HS-27A (cell line): ENCODE data around the gene HOMER2.
"Not testable (repeated sequence)": the region's sequence is repeated elsewhere in the genome, so short reads cannot be mapped to it uniquely, and the experiment has no call there.

Experiments
- DNase-seq: peaks from one replicate; pipeline ENCODE4 v3.0.0-alpha.2; 2012; ENCODE audit warnings: low read depth, missing footprints

HOMER2 gene

DNA sequence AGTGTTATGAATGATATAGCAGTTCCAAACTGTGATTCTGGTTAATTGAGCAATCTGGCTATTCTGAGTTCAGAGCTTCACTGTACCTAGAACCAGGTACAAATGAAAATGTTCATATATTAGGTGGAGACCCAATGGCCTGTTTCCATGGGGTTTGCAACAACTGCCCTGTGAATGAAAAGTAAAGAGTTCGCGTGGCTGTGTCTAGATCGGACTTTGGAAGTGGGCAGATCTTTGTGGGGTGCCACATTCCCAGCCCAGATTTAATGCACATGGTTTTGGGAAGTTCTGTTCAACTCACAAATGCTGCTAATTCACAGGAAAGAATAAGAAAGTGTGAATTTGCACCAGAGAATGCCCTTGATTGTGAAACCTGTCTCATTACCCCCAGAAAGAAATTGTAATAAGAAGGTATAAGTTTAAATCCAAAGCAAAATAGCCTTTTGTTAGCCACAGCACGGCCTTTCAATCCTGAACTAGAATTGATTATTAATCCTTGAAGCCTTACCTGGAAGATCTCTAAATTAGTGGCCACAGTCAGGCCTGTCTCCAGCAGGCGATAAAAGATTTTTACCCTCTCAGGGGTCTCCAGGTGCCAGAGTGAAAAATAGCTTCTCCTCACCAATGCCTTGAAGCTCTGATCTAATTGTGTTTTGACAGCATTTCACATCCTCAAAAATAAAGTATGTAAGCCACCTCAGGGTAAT, 120.5 kb downstream of the HOMER2 start:
- DNase-seq = no peak

DNA sequence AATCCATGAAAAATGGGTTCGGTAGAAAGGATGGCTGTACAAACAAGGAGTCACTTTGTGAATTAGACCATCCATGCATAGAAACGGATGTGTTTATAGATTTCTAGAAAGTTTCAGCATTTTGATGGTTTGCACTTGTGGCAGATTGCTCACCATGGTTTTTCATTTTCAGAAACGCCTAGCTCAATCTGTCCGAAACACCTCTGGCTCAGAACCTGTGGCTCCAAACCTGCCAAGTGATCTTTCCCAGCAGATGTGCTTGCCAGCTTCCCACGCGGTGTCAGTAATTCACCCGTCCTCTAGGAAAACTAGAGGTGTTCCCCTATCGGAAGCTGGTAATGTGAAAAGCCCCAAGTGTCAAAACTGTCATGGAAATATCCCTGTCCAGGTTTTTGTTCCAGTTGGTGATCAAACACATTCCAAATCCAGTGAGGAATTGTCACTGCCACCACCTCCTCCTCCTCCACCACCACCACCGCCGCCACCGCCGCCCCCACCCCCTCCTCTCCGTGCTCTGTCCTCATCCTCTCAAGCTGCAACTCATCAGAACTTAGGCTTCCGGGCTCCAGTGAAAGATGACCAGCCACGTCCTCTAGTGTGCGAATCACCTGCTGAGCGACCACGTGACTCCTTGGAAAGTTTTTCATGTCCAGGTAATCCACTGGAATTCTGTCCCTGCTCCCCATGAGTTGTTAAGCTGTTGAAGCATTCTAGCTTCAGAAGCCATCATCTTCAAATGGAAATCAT, 121.9 kb downstream of the HOMER2 start:
- DNase-seq = no peak

DNA sequence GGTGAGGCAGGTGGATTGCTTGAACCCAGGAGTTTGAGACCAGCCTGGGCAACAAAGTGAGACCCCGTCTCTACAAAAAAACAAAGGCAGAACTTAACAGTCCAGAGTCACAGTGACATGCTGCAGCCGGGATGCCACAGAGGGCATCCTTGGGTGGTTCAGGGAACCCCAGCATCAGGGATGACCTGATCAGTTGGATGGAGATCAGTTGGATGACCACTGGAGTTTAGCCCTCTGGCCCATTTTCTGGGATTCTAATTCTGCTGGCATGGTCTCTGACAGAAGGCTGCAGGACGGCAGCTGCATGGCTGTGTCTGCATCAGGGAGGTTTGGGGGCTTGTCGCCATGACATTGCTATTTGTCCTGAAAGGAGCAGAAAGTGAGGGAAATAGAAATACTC, 123.3 kb downstream of the HOMER2 start:
- DNase-seq = no peak

DNA sequence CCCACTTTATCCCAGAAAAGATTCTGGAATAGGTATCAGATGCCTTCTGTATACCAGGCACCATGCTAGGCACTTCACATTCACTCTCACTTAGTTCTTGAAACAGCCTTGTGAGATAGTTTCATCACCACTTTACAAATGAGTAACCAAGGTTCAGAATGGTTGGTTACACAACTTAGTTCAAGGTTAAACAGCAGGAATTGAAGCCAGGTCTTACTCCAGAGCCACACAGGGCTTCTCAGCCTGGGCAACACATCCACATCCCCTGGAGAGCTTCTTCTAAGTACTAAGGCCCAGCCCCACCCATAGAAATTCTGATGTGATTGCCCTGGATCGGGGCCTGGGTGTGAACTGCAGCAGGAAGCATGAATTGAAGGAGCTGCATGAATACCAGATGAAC, 124.4 kb downstream of the HOMER2 start:
- DNase-seq = no peak

DNA sequence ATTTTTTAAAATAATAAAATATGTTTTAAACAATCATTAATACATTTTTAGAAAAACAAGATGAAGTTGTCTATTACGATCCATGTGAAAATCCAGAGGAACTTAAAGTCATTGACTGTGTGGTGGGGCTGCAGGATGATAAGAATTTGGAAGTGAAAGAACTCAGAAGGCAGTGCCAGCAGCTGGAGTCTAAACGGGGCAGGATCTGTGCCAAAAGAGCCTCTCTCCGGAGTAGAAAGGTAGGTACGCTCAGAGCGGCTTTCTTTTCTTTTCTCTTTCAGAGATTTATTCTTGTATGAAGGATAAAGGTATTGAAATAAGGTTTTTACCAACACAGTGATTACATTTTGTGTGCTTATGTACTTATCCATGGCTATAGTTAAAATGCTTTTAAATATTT, 129.5 kb downstream of the HOMER2 start:
- no peak for DNase-seq

DNA sequence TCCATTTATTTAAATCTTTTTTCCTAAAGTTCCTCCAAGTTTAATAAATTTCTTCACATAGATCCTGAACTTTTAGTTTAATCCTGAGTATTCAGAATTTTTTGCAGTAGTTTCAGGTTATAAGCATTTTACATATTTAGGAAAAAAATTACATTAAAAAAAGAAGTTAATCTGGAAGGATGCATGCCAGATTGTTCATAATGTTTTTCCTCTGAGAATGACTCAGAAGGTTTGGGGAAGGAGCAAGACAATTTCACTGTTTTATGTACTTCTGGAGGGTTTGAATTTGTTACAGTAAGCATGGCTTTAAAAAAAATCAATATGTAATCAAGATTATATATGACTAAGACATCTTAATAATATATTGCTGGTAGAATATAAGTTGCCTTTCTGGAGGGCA, 130.7 kb downstream of the HOMER2 start:
- not testable (repeated sequence) for DNase-seq

DNA sequence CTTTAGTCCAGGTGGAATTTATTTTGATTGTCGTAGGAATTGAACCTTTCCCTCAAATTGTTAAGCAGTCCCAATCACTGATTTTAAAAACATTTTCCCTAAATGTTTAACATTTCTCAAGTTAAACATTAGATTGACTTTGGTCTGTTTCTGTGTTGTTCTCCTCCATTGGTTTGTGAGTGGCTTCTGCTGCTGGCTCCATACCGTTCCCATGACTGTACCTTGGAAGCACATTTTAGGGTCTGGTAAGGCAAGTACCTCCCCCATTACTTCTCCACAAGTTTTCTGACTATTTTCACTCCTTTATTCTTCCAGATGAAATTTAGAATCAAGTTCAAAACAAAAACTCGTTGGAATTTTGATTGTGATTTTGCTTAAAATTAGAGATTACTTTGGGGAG, 131.1 kb downstream of the HOMER2 start:
- peak; percentile 31 for DNase-seq

DNA sequence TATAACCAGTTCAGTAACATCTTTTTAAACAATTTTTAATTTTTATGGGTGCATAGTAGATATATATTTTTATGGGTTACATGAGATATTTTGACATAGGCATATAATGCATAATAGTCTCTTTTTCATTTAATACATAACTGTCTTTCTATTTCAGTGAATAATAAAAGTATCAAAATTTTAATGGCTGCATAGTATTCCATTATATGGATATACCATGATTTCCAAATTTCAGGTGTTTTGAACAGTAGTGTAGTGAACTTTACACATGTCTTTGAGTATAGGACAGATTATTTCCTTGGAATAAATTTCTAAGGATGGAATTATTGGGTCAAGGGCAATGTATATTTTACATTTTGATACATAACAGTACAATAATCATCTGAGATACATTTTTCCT, 132.4 kb downstream of the HOMER2 start:
- no peak for DNase-seq

DNA sequence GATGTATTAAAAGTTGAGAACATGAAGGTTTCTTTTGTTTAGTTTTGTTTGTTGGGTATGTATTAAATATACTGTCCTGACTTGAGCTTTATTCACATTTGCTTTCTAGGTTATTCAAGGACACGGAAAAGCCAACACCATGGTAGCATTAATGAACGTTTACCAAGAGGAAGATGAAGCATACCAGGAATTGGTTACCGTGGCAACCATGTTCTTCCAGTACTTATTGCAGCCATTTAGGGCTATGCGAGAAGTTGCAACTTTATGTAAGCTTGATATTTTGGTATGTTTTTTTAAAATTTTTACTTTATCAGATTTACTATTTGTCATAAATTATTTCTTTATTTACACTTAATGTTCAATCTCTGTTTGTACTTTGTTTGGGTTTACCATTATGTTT, 139.5 kb downstream of the HOMER2 start:
- no peak for DNase-seq

DNA sequence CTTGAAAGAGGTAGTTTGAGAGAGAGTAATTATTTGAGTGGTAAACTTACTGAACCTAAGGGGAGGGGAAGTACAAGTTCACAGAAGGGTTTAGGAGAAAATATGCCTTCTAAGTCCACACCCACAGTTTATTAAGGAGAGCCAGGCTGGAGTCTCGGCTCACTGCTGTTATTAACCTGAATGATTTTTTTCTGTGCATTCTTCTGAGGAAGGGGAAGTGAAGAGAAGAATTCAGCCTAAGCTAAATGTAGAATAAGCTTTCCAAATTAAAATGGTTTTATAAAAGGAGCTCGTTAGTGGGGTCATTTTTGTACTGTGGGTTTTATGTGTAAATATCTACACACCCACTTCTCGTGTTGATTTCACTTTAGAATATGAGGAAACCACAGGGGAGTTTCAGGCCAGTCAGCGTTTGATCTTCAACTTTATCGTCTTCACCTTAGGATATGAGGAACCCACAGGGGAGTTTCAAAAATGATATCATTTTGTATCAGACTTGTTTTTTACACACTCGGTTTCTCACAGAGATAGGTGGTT, 141.6 kb downstream of the HOMER2 start:
- no peak for DNase-seq

DNA sequence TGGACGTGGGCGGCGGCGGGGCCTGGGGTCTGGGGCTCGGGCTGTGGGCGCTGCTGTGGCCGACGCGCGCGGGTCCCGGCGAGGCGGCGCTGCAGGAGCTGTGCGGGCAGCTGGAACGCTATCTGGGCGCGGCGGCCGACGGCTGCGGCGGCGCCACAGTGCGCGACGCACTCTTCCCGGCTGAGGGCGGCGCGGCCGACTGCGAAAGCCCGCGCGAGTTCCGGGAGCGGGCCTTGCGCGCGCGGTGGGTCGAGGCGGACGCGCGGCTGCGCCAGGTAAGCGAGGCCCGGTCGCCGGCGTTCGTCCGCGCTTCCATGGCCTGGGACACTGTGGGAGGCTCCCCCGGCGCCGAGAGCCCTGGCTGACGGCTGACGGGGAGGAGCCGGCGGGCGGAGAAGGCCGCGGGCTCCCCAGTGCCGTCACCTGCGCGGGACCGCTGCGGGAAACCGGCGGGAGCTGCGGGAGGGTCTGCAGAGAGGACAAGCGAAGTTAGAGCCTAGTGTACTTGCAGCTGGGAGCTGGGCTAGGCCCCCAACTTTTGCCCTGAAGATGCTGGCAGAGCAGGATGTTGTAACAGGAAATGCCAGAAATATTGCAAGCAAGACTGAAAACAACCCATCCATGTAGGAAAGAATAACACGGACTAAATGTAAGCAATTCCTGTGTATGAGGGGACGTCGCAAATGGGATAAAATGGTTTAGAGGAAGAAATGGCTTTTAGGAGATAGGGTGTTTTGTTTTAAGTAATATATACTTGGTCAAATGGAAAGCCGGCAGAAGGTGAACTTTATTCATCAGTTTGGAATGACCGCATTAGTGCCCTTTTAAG, 142.2 kb downstream of the HOMER2 start:
- no peak for DNase-seq

DNA sequence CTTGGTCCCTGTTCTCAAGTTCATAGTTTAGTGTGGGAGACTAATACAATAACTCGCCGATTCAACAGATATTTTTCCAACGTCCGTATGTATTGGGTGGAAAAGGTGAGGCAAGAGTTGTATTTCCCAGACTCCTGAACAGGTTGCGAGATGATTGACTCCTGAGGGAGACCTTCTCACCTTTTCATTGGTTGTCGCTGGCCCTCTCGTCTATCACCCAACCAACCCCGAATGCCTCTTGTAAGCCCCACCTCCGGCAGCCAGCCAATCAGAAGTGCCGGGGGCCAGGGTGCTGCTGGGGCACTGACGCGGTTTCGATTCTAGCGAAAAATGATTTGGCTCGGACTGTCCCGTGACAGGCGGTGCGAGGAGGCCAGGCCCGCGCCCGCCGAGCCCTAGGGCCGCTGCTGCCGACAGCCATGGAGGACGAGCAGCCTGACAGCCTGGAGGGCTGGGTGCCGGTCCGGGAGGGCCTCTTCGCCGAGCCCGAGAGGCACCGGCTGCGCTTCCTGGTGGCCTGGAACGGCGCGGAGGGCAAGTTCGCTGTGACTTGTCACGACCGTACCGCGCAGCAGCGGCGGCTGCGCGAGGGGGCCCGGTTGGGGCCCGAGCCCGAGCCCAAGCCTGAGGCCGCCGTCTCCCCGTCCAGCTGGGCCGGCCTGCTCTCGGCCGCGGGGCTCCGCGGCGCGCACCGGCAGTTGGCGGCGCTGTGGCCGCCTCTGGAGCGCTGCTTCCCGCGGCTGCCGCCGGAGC, 143.0 kb downstream of the HOMER2 start, which contains the start of gene WHAMM:
WHAMM (plus strand) TSS at position 321 of the 753 bp plus-strand sequence; CDS start at position 420, 99 bp downstream.
- DNase-seq = peak; percentile 97

DNA sequence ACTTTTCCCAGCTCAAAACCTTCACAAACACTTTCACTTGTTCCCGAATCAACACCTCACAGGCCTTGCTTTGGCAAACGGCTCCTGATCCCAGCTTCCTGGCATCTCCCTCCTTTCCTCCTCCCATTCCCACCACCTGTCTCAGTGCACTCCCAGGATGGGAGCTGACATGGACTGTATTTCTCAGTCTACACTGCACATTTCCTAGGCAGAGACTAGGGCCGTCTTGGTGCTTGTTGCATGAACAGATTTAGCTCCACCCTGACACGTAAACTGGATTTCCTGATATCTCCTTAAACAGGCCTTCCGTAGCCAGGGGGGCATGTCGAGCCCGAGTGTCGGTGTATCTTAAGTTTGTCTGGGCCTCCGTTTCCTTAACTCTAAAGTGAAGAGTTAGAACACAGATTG, 143.9 kb downstream of the HOMER2 start:
- DNase-seq = no peak

DNA sequence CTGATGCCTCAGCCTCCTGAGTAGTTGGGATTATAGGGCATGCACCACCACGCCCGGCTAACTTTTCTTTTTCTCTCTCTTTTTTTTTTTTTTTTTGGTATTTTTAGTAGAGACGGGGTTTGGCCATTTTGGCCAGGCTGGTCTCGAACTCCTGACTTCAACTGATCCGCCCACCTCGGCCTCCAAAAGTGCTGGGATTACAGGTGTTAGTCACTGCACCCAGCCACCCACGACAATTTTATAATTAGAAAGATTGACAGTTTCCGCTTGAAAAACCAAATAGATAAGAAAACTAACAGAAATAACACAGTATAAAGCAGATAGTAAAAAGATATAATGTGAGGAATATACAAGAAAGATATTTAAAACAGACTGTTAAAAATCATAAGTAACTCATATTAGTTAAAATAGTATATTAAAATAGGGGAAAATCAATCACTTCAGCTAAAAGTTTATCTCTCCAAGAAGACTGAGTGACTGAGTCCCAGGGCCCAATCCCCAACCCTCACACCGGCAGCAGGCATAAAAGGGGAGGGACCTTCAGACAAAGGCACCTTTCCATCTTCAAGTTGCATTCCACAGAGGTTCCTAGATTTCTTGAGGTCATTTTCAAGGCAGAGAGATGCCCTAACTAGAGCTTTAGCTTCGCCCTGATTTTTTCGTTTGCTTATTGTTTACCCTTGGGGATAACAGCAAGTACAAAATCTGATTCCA, 144.4 kb downstream of the HOMER2 start:
- DNase-seq = no peak

DNA sequence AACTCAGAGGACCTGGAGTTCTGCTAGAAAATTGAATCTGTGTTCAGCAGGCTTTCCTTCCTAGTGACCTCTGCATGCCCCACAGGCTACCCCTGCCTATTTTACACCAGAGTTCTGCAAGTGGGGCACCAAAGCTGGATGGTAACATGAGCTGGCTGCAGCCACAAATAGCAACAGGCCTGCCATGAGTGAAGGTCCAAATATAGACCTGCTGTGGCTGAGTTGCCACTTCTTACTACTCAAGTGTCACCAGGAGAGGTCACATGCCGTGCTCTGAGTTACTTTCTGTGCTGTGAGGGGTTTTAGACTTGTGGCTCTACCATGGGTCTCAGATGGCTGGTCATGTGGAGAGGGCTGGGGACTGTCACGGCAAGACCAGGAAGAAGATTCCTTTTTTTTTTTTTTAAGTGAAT, 146.5 kb downstream of the HOMER2 start, which contains the start of gene FSD2:
FSD2 (minus strand) TSS at position 76 of the 413 bp plus-strand sequence. CDS start 18,679 bp downstream, outside the sequence.
- DNase-seq = no peak

DNA sequence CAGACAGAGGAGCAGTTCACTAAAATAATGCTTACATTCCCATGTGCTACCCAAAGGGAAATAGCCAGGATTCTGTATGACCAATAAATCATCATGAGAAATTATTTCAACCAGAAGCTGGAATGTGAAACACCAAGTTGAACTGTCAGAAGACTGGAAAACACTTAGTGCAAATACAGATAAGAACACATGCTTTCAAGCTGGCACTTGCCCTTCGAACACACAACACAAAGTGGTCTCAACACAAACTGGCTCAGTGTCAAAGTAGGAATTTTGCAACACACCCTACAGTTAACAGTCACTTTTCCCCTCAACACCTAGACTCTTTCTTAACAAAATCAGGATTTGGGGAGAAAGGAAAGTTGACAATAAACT, 148.0 kb downstream of the HOMER2 start:
- DNase-seq = no peak

DNA sequence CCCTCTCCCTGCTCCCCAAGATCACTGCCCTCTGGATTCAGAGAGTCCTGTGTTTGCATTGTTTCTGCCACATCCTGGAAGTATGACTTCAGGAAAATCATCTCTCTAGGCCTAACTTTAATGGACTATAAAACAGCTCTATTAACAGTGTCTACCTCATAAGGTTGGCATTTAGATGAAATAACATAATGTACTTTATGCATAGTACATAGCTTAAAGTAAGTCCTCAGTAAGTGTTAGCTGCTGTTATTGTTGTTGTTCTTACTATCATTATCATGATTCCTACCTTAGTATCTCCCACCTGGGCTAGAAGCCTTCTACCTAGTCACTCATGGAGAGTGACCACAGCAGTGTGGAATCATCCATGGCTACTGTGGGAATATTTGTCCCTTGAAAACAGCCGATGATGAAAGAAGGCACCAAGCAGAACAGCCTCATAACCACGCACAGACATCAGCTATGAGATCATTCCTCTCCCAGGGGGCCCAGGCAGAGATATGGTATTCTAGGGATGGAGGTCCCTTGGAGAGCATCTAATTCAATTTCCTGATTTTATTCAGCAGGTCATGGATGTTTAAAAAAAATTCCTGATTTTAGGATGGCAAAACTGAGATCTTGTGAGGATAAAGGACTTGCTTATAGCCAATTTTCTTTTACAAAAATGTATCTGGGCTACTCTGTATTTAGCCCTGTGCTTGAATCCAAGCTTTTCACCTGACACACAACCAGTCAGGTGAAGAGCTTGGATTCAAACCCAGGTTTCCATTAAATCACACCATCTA, 148.5 kb downstream of the HOMER2 start:
- DNase-seq = no peak

DNA sequence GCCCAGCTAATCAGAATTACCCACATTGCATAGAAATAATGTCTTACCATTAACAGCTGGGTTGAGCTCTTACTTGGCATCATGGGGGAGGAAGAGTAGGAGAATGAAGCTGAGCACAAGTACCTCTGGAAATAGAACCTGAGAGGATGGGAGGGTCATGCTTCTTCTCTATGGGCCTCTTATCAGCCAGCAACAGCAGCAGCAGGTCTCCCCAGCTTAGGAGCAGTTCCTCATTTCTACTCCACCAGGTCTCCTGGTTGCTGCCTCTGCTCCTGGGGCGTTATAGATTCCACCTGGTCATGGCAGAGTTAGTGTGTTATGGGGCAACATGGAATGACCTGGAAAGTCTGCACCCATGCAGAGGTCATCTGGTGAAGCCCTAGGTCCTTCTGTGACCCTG, 150.0 kb downstream of the HOMER2 start:
- DNase-seq = no peak

DNA sequence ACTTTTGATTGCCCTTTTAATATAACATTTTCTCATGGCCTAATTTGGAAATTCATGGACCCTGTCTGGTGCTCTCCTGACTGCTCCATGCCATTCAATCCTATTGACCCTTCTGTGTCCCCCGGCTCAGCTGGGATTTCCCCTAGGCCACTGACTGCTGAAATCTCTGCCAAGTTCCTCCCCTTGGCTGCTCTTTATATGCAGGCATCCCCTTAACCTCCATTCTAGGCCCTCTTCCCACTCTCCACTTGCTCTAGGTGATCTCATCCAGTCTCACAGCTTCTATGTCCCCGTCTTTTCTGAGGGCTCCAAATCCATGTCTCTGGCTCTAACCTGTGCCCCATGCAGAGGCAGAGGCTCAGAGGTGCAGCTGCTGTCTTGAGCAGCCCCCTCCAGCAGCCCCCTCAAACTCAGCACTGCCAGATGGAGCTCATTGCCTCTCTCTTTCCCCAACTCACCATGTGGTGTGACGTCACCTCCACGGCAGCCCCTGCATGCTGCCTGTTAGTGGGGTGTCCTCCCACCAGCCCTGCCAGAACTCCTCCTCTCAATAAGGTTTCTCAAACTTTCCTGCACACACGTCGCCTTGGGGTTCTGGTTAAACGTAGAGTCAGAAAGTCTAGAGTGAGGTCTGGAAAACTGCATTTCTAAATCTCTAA, 153.2 kb downstream of the HOMER2 start:
- no peak for DNase-seq
